Trophoblast cell (in vitro differentiated cells and primary cell): ENCODE measurements around the gene ALOX5.

ENCODE experiments used
- DNase-seq, 2 donors: peaks; one replicate each; pipeline ENCODE4 v3.0.0-alpha.2; 2016
- H2AFZ ChIP-seq: 2 replicates; pipeline ENCODE4 v1.6.1; 2013; ENCODE audit warnings: low read length, moderate library complexity, mild to moderate bottlenecking; ENCODE audit not compliant: insufficient read depth, poor library complexity
- H2AK5ac ChIP-seq: 2 replicates; pipeline ENCODE4 v1.6.1; 2013; ENCODE audit warnings: mild to moderate bottlenecking, low read length
- H2BK120ac ChIP-seq: 2 replicates; pipeline ENCODE4 v1.6.1; 2013; ENCODE audit warnings: low read length, mild to moderate bottlenecking, moderate library complexity; ENCODE audit not compliant: insufficient read depth, poor library complexity
- H2BK12ac ChIP-seq: 2 replicates; pipeline ENCODE4 v1.6.1; 2013; ENCODE audit warnings: mild to moderate bottlenecking, low read length, moderate library complexity
- H2BK5ac ChIP-seq: 2 replicates; pipeline ENCODE4 v1.6.1; 2013; ENCODE audit warnings: low read length, low read depth, moderate library complexity, mild to moderate bottlenecking; ENCODE audit not compliant: poor library complexity
- H3K14ac ChIP-seq: 2 replicates; pipeline ENCODE4 v1.6.1; 2013; ENCODE audit warnings: mild to moderate bottlenecking, low read length
- H3K18ac ChIP-seq: 2 replicates; pipeline ENCODE4 v1.6.1; 2013; ENCODE audit warnings: mild to moderate bottlenecking, low read length
- H3K23ac ChIP-seq: 2 replicates; pipeline ENCODE4 v1.6.1; 2013; ENCODE audit warnings: low read length
- H3K27ac ChIP-seq: 2 replicates; pipeline ENCODE4 v1.5.1; 2013; ENCODE audit warnings: low read depth, mild to moderate bottlenecking, inconsistent platforms, low read length, moderate library complexity
- H3K27me3 ChIP-seq: 2 replicates; pipeline ENCODE4 v1.6.1; 2013; ENCODE audit warnings: inconsistent platforms, mild to moderate bottlenecking, low read length, moderate library complexity; ENCODE audit not compliant: insufficient read depth
- H3K36me3 ChIP-seq, 2 experiments: 1 replicate in 1 of 2; 2 replicates in 1 of 2; pipeline ENCODE4 v1.6.1; 2013; ENCODE audit warnings: low read length in 2 of 2, mild to moderate bottlenecking in 2 of 2, moderate library complexity in 1 of 2; ENCODE audit not compliant: insufficient read depth in 2 of 2, control insufficient read depth in 1 of 2
- H3K4ac ChIP-seq: 2 replicates; pipeline ENCODE4 v1.6.1; 2013; ENCODE audit warnings: low read depth, mild to moderate bottlenecking, low read length, moderate library complexity
- H3K4me1 ChIP-seq, 2 experiments: 1 replicate in 1 of 2; 2 replicates in 1 of 2; pipeline ENCODE4 v1.6.1; 2013; ENCODE audit warnings: low read length in 2 of 2, mild to moderate bottlenecking in 2 of 2, moderate library complexity in 1 of 2; ENCODE audit not compliant: insufficient read depth in 2 of 2, control insufficient read depth in 1 of 2
- H3K4me2 ChIP-seq: 2 replicates; pipeline ENCODE4 v1.6.1; 2013; ENCODE audit warnings: inconsistent platforms, mild to moderate bottlenecking, low read length, moderate library complexity
- H3K4me3 ChIP-seq: 2 replicates; pipeline ENCODE4 v1.5.1; 2013; ENCODE audit warnings: mild to moderate bottlenecking, low read depth, low read length, inconsistent platforms
- H3K79me1 ChIP-seq: one replicate; pipeline ENCODE4 v1.6.1; 2013; ENCODE audit warnings: low read length
- H3K79me2 ChIP-seq: 2 replicates; pipeline ENCODE4 v1.6.1; 2013; ENCODE audit warnings: low read length, mild to moderate bottlenecking; ENCODE audit not compliant: control insufficient read depth, insufficient read depth, poor library complexity
- H3K9ac ChIP-seq: 2 replicates; pipeline ENCODE4 v1.6.1; 2013; ENCODE audit warnings: mild to moderate bottlenecking, low read length
- H3K9me3 ChIP-seq: 2 replicates; pipeline ENCODE4 v1.6.1; 2013; ENCODE audit warnings: low read depth, mild to moderate bottlenecking, control low read depth, inconsistent platforms, low read length; ENCODE audit not compliant: insufficient read depth
- H4K12ac ChIP-seq: 2 replicates; pipeline ENCODE4 v1.6.1; 2013; ENCODE audit warnings: low read depth, mild to moderate bottlenecking, low read length, moderate library complexity
- H4K8ac ChIP-seq: 2 replicates; pipeline ENCODE4 v1.6.1; 2013; ENCODE audit warnings: low read depth, mild to moderate bottlenecking, low read length, moderate library complexity
- H4K91ac ChIP-seq: one replicate; pipeline ENCODE4 v1.6.1; 2013; ENCODE audit warnings: low read depth, mild to moderate bottlenecking, low read length, moderate library complexity
- WGBS: extraction: QIAGEN DNeasy Blood & Tissue Kit; methylation state at CpG from one replicate; pipeline ENCODE4 v1.1.7; 2013; ENCODE audit warnings: missing lambda C conversion rate; ENCODE audit not compliant: insufficient read length, insufficient coverage; ENCODE audit errors: extremely low coverage; 5-methylcytosine and 5-hydroxymethylcytosine counted together

The ALOX5 gene

GRCh38 chr10:45418849-45419675 lies 45.0 kb downstream of the ALOX5 start:
- H2BK120ac ChIP-seq = no peak overlapping the region
- H3K27me3 ChIP-seq = no peaks in the 10 kb centered on the region
- H2AFZ ChIP-seq = peak overlapping the region; percentile 88
- no peak overlapping the region for H3K18ac ChIP-seq
- H2BK5ac ChIP-seq = no peak overlapping the region
- peak overlapping the region; percentile 82 for H4K8ac ChIP-seq
- H3K23ac ChIP-seq = no peak overlapping the region
- H3K79me2 ChIP-seq = peaks cover 2% of the 10 kb centered on the region
- peak overlapping the region; percentile 59 for H3K14ac ChIP-seq
- peak overlapping the region; percentile 57 for H3K4me3 ChIP-seq
- H3K9me3 ChIP-seq = peaks cover 1% of the 10 kb centered on the region
- no peak overlapping the region for H3K9ac ChIP-seq
- no peak overlapping the region for H2BK12ac ChIP-seq
- peak overlapping the region; percentile 67 for H3K4me2 ChIP-seq
- no peak overlapping the region for H3K27ac ChIP-seq
- peak overlapping the region; percentile 11 for H4K91ac ChIP-seq
- no peak overlapping the region for H2AK5ac ChIP-seq
- H3K4me1 ChIP-seq = peaks cover 3% of the 10 kb centered on the region in 2 experiments
- no peak overlapping the region for H3K4ac ChIP-seq
- DNase-seq = peak; percentile 26 to 49
- H4K12ac ChIP-seq = peak overlapping the region; percentile 35
- peaks cover 4% of the 10 kb centered on the region for H3K79me1 ChIP-seq
- no peaks in the 10 kb centered on the region for H3K36me3 ChIP-seq
- WGBS = no CpG with 5 or more reads among the region's 60 CpGs

GRCh38 chr10:45419676-45420025 lies 45.6 kb downstream of the ALOX5 start:
- DNase-seq = no peak
- no peak overlapping the region for H3K27ac ChIP-seq
- peaks cover 3% of the 10 kb centered on the region in 2 experiments for H3K4me1 ChIP-seq
- no peaks in the 10 kb centered on the region for H3K36me3 ChIP-seq
- peaks cover 4% of the 10 kb centered on the region for H3K79me1 ChIP-seq
- H3K27me3 ChIP-seq = no peaks in the 10 kb centered on the region
- peak overlapping the region; percentile 88 for H2AFZ ChIP-seq
- no peak overlapping the region for H2BK12ac ChIP-seq
- no peak overlapping the region for H3K4ac ChIP-seq
- H2BK5ac ChIP-seq = no peak overlapping the region
- no peak overlapping the region for H4K91ac ChIP-seq
- H3K9me3 ChIP-seq = peaks cover 1% of the 10 kb centered on the region
- peak overlapping the region; percentile 35 for H4K12ac ChIP-seq
- H3K9ac ChIP-seq = no peak overlapping the region
- H3K14ac ChIP-seq = peak overlapping the region; percentile 59
- H3K23ac ChIP-seq = no peak overlapping the region
- H2AK5ac ChIP-seq = no peak overlapping the region
- no peak overlapping the region for H2BK120ac ChIP-seq
- peak overlapping the region; percentile 57 for H3K4me3 ChIP-seq
- no CpG with 5 or more reads among the region's 12 CpGs for WGBS
- no peak overlapping the region for H3K18ac ChIP-seq
- peak overlapping the region; percentile 67 for H3K4me2 ChIP-seq
- peak overlapping the region; percentile 82 for H4K8ac ChIP-seq
- H3K79me2 ChIP-seq = peaks cover 2% of the 10 kb centered on the region

- Histone ChIP-seq H3K79me1 (peaks cover 4% of the 10 kb centered on the region), H2AK5ac (no peak overlapping the region), H3K14ac (no peak overlapping the region), H4K91ac (no peak overlapping the region), H3K27me3 (no peaks in the 10 kb centered on the region), H3K23ac (no peak overlapping the region), H3K4me2 (no peak overlapping the region), H3K4me3 (no peak overlapping the region), H2AFZ (no peak overlapping the region), H2BK5ac (no peak overlapping the region), H3K36me3 (no peaks in the 10 kb centered on the region), H3K9ac (no peak overlapping the region), H3K79me2 (peaks cover 2% of the 10 kb centered on the region), H3K4me1 (peaks cover 3% of the 10 kb centered on the region in 2 experiments), H2BK120ac (no peak overlapping the region), H3K18ac (no peak overlapping the region), H3K9me3 (peaks cover 1% of the 10 kb centered on the region), H2BK12ac (no peak overlapping the region), H4K12ac (no peak overlapping the region), H4K8ac (no peak overlapping the region), H3K27ac (no peak overlapping the region), H3K4ac (no peak overlapping the region)
- peak in 1 of 2 donors; percentile 8 for DNase-seq
- no CpG with 5 or more reads among the region's 16 CpGs for WGBS
Measured at GRCh38 chr10:45420453-45421192, 46.6 kb downstream of the ALOX5 start.

GRCh38 chr10:45421221-45422097 lies 47.4 kb downstream of the ALOX5 start:
- Histone ChIP-seq H2BK5ac (no peak overlapping the region), H3K27ac (no peak overlapping the region)
- no CpG with 5 or more reads among the region's 7 CpGs for WGBS

More at GRCh38 chr10:45421221-45422097, 47.4 kb downstream of the ALOX5 start:
- H3K27me3 ChIP-seq = no peaks in the 10 kb centered on the region
- peaks cover 1% of the 10 kb centered on the region for H3K9me3 ChIP-seq
- H3K4me2 ChIP-seq = no peak overlapping the region
- no peak overlapping the region for H3K18ac ChIP-seq
- H3K36me3 ChIP-seq = no peaks in the 10 kb centered on the region
- H4K8ac ChIP-seq = no peak overlapping the region
- no peak for DNase-seq
- H3K79me2 ChIP-seq = peaks cover 2% of the 10 kb centered on the region
- H3K4me3 ChIP-seq = no peak overlapping the region
- no peak overlapping the region for H2BK120ac ChIP-seq
- no peak overlapping the region for H2AFZ ChIP-seq
- H4K12ac ChIP-seq = no peak overlapping the region
- H3K4me1 ChIP-seq = peaks cover 3% of the 10 kb centered on the region in 2 experiments
- H3K4ac ChIP-seq = no peak overlapping the region
- H3K79me1 ChIP-seq = peaks cover 4% of the 10 kb centered on the region
- no peak overlapping the region for H2AK5ac ChIP-seq
- no peak overlapping the region for H2BK12ac ChIP-seq
- no peak overlapping the region for H3K14ac ChIP-seq
- H3K23ac ChIP-seq = no peak overlapping the region
- H4K91ac ChIP-seq = no peak overlapping the region
- H3K9ac ChIP-seq = no peak overlapping the region
